KG1 (cell line): ENCODE results near the gene EZH1.

Source experiments
- DNase-seq: peaks from one replicate; lab custom pipeline; 2025; lab: John Stamatoyannopoulos, UW

The EZH1 gene

GRCh38 chr17:42744806-42745617 is at the start of gene EZH1:
TSS of gene EZH1 (minus strand) at chr17:42745040. CDS start at chr17:42728941, 16,099 bp downstream.
- peak; percentile 57 for DNase-seq

DNA sequence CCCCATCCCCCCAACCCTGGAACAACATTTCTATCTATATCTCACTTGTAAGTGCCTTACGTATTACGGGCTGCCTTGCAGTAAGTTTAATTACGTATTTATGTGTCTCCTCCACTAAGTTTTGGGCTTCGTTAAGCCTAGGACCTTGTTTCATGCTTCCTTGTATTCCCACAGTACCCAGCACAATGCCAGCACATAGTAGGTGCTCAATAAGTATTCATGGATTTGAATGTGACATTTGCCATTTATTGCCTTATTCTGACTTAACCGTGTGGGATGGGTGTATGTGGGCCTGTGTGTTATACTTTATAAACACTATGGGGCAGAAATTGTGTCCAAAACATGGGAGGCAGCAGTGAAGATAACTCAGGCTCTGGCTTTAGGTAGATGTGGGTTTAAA is 47.7 kb upstream of the EZH1 start:
- no peak for DNase-seq

GRCh38 chr17:42791948-42792347 is 47.1 kb upstream of the EZH1 start:
- DNase-seq: no peak

- DNase-seq: no peak
These were observed 42.4 kb upstream of the EZH1 start for GRCh38 chr17:42787266-42787665.

GRCh38 chr17:42784811-42785592 is 40.2 kb upstream of the EZH1 start:
- DNase-seq: no peak

GRCh38 chr17:42784409-42784808 is 39.6 kb upstream of the EZH1 start:
- DNase-seq: no peak

DNA sequence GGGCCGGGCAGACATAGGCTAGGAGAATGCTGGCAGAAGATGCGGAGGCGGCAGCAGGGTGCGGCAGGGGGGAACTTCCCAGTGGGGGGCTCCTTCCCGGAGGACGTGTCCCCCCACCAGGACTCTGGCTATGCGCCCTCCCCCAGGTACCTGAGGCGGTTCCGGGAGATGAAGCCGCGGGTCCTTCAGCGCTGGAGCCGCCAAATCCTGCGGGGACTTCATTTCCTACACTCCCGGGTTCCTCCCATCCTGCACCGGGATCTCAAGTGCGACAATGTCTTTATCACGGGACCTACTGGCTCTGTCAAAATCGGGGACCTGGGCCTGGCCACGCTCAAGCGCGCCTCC is 38.9 kb upstream of the EZH1 start:
- no peak for DNase-seq

DNA sequence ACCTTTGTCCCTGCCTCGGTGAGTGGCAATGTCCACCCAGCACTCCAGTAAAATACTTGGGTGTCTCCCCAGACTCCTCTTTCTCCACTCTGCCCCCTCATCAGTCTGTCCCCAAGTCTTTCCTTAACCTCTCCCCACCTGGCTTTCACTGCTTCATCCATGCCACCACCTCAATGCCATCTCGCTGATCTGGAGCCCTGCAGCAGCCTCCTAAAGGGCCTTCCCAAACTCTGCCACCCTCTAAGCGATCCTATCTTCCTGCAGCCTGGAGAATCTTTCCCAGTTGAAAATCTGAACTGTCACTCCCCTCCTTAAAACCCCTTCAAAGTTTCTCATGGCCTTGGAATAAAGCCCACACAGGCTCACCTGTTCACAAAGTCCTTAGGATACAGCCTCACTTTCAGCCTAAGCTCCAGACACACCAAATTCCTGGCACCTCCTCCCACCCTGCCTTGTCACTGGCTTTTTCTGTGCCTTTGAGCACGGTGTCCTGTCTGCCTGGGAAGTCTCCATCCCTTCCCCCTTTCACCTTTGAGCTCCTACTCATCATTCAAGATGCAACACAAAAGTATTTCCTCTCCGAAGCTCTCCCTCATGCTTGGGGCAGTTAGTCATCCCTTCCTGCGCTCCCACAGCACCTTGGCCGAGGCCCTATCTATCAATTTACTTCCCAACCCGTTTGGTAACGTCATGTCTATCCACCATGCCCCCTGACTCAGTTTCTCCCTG is 38.4 kb upstream of the EZH1 start:
- DNase-seq: no peak

DNA sequence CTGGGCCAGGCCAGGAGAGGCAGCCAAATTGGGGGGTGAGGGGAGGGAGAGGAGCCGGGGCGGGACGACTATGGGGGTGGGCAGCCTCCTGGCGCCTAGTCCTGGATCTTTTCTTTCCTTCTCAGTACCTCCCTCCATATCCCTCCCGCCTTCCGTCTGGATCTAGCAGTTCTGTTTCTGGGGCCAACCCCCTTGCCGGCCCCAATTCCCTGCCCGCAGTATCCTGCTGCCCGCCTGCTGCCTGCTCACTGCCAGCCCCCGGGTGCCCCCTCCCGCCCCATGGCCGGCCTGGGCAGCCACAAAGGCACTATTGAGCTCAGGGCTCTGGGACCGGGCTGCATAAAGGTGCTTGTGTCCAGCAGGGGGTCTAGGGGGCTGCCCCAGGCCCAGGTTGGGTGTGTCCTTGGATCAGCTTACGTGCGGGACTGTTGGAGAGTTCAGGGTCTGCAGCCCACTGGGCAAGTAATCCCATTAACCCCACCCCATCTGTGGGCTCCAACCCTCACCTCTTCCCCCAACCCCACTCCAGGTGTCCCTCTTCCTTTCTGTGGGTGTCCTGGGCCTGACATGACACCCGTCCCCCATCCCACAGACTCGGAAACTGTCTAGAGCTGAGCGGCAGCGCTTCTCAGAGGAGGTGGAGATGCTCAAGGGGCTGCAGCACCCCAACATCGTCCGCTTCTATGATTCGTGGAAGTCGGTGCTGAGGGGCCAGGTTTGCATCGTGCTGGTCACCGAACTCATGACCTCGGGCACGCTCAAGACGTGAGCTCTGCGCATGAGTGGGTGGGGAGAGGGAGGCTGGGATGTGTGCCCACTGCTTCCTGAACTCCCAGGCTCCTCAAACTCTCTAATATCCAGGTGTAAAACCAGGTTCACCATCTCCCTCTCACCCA is 37.6 kb upstream of the EZH1 start:
- DNase-seq: no peak

DNA sequence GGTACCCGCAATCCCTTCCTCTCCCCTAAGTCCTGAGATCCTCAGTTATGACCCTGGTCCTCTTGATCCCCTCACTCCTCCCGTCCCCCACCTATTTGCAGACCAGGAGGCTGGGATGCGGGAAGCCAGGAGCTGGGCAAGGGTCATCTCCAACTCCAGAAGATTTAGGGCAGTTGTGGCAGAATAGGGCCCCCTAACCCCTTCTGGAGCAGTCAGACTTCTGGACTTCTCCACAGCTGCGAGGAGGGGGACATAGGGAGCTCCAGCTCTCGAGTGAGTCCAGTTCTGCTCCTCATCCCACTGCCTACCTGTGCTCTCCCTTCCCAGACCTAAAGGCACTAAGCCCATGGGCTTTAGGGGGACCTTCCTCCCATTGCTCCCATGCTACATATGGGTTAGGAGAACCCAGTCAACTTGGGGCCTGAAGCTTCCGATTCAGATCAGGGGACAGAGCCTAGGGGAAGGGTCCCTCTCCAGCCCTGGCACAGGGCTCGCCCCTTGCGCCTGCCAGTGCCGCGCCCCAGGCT is 36.9 kb upstream of the EZH1 start:
- DNase-seq: no peak

DNA sequence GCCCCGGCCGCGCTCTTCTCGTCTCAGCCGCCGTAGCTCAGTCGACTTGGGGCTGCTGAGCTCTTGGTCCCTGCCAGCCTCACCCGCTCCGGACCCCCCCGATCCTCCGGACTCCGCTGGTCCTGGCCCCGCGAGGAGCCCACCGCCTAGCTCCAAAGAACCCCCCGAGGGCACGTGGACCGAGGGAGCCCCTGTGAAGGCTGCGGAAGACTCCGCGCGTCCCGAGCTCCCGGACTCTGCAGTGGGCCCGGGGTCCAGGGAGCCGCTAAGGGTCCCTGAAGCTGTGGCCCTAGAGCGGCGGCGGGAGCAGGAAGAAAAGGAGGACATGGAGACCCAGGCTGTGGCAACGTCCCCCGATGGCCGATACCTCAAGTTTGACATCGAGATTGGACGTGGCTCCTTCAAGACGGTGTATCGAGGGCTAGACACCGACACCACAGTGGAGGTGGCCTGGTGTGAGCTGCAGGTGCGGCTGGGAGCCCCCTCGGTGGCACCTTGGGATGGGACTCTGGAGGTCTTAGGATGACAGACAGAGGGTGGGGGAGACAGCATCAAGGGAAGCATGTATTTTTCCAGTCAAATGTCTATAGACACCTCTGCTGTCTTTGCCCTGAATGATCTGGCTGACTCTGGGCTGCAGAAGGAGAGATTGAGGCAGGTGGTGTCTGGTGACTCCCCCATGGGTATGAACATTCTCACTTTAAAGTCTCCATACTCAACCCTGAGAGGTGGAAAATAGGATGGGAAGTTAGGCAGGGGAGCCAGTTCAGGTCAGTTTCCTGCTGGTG is 36.2 kb upstream of the EZH1 start:
- no peak for DNase-seq

- DNase-seq: no peak
These were observed 35.4 kb upstream of the EZH1 start, which contains the start of gene WNK4 for GRCh38 chr17:42779936-42780850. TSS of gene WNK4 (plus strand) at chr17:42780610. CDS start at chr17:42780699, 89 bp downstream.

GRCh38 chr17:42779304-42779935 is 34.6 kb upstream of the EZH1 start:
- no peak for DNase-seq

GRCh38 chr17:42778570-42778969 is 33.7 kb upstream of the EZH1 start:
- DNase-seq: no peak

- DNase-seq: no peak
These were observed 30.8 kb upstream of the EZH1 start for GRCh38 chr17:42775534-42776098.

DNA sequence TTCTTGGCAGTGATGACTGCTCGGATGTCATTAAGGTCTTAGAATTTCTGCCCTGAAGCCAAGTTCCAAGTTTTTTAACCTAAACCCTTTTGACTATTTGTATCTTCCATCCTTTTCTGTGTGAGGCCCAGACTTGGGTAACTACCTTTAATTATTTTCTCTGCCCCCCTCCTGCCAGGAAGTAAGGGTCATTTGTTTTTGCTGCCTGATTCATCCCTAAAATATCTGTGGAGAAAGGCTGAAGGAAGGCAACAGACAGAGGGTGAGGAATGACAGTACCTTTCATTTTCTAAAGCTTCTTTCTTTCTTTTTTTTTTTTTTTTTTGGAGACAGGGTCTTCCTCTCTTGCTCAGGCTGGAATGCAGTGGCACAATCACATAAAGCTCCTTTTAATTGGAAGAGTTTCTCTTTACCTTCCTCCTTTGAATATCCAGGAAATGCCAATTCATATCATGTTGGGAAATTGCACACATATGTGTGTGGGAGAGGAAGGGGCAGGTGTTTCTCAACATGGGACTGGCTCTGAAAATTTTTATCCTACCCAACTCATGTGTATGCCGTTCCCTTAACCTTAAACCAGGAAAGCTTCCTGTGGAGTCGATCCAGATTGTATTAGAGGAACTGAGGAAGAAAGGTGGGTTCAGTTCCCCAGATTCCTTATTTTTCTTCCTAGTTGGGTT is 29.4 kb upstream of the EZH1 start:
- DNase-seq: no peak

DNA sequence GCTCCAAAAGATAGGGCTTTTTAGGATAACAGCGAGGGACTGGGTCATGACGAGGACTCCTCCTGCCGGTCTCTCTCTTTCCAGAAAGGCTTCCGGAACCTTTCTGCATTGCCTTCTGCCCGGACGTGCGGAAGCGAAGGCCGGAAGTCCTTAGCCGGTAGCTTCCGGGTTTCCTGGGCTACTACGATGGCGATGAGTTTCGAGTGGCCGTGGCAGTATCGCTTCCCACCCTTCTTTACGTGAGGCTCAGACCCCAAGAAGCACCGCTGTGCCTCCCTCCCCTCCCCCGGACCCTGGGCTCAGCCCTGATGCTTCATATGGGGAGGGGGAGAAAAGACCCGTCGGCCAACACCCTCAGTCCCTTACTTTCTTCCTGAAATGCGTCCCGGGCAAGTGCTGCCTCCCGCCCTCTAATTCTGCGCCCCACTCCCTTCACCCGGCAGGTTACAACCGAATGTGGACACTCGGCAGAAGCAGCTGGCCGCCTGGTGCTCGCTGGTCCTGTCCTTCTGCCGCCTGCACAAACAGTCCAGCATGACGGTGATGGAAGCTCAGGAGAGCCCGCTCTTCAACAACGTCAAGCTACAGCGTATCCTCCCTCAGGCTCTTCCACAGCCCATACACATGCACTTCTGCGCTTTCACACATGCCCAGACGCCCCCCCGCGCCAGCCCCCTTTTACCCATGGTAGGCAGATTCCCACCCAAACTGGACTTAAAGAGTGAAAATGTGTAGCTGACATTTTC is 28.6 kb upstream of the EZH1 start, which contains the start of gene VPS25:
VPS25 (plus strand) TSS at position 160 of the 746 bp plus-strand sequence; CDS start at position 187, 27 bp downstream.
- peak; percentile 43 for DNase-seq
